ENCODE results near the gene TMEM185B. TPM values are rescaled to one million over a fixed set of nuclear protein-coding genes. Genes with fewer than 3 reads are reported as not detected.

Gene TMEM185B
- total and polyA plus RNA-seq, 2 donors (not counting 3 experiments of a cell fraction or from before 2014, with no cell fraction given) = 29.9 to 31.8 TPM

DNA sequence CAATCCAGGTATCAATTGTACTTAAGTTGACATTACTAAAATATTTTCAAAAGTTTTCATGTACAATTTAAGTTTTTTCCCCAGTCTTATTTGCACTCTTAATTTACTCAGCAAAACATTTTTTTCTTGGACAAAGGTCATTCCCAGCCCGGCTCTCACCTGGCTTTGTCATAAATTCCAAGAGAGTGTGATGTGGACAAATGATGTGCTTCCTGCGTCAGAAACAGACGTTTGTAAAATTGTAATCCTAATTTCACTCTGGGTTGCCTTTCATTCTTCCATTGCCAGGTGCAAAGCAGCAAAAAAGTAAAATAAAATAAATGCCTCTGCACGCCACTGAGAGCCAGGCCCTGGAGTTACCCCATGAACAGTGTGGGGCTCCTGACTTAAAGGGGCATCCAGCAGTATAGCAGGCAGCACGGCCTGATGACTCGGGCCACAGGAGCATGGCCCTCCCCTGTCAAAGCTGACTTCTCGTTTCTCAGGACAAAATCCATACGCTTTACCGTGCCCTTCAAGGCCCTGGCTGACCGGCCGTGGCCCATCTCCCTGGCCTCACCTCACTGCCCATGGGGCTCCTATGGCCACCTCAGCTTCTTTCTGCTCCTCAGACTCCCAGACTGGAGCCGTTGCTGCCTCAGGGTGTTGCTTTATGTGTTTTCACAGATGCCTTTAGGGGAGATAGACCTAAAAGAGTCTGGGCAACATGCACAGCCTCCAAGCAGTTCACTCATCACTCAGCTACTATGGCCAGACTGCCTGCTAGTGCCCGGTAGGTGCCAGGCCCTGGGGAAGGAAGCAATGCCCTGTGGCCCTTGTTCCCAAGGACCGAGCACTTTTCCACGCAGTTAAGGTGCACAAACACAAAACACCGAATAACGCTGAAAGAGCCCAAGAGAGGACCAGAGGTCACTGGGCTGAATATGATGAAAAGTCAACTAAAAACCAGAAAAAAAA is 7.6 kb upstream of the TMEM185B start:
- ChIA-PET CTCF (interaction anchor here (0.7 to 2.0 kb wide), 6 partner anchors 8 to 82 kb away, joined by 3 to 5 read pairs (median 4); partner anchors contain the start of gene TMEM185B), POLR2A (no interaction called here)
- H3K9ac ChIP-seq (replicated peaks; ENCODE audit: extremely low read depth, insufficient read depth, low read length) = no peak overlapping the region
- no peak overlapping the region for H2AFZ ChIP-seq (ENCODE audit: low read depth, low read length)
- no peaks in the 10 kb centered on the region for H3K4me1 ChIP-seq (ENCODE audit: control insufficient read depth, extremely low read depth, insufficient read depth, low read length)
- DNase-seq (ENCODE audit: low read depth, low spot score) (no peak), FAIRE-seq (no peak)
- dilution Hi-C loops (cut with MboI; ENCODE audit: extremely low pct_ligation_motif_present, low sequenced_read_pairs) (no loop called here), intact Hi-C loops (cut with micrococcal nuclease) (no loop called here)
- no TSS peak for BruUV-seq (replicated peaks)
- H3K79me2 ChIP-seq (ENCODE audit: control insufficient read depth, insufficient read depth, low read length) = no peaks in the 10 kb centered on the region
- H3K9me3 ChIP-seq (replicated peaks; ENCODE audit: control insufficient read depth, insufficient read depth, low read length) = no peaks in the 10 kb centered on the region
- peaks cover 0 to 3% of the 10 kb centered on the region in 2 experiments for H3K27me3 ChIP-seq (ENCODE audit: control insufficient read depth in 2 of 2, insufficient read depth in 2 of 2, low read length in 2 of 2)
- H4K20me1 ChIP-seq (replicated peaks; ENCODE audit: control insufficient read depth, extremely low read depth, insufficient read depth, low read length) = no peaks in the 10 kb centered on the region
- H3K36me3 ChIP-seq (ENCODE audit: control insufficient read depth in 2 of 2, extremely low read depth in 1 of 2, insufficient read depth in 2 of 2, low read length in 2 of 2) = no peaks in the 10 kb centered on the region
- H3K27ac ChIP-seq (ENCODE audit: insufficient read depth, low read depth, low read length) = no peak overlapping the region
- no peaks in the 10 kb centered on the region for H3K9me1 ChIP-seq (replicated peaks; ENCODE audit: control insufficient read depth, extremely low read depth, insufficient read depth, low read length)
- H3K4me2 ChIP-seq (ENCODE audit: insufficient read depth, low read length) = no peak overlapping the region
- TF ChIP-seq MYC (IDR thresholded peaks at IDR 0.05; ENCODE audit: low read depth, low read length) (no peak), POLR2A (IDR thresholded peaks at IDR 0.05; ENCODE audit: low read depth, low read length) (no peak), JUN (IDR thresholded peaks at IDR 0.05; ENCODE audit: borderline replicate concordance, insufficient read depth, insufficient read length, low read depth) (no peak), GATA2 (IDR thresholded peaks at IDR 0.05; ENCODE audit: insufficient read depth, insufficient read length, low read depth, low read length) (no peak)
- H3K4me3 ChIP-seq (replicated peaks in 1 of 3; ENCODE audit: insufficient read depth in 1 of 3, low read depth in 1 of 3, low read length in 3 of 3) = no peak overlapping the region

DNA sequence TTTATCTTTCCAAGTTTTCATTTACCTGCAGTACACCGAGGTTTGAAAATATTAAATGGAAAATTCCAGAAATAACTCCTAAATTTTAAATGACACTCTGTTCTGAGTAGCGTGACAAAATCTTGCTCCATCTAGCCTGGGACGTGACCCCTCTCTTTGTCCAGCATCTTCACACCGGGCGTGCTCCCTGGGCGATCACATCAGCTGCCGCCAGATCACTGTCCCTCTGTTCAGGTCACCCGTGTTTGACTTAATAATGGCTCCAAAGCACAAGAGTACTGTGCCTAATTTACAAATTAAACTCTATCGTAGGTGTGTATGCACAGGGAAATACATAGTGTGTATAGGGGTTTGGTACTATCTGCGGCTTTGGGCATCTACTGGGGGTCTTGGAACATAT is 6.1 kb upstream of the TMEM185B start:
- CTCF ChIA-PET = no interaction called here
- BruUV-seq (replicated peaks) = no TSS peak

More for the DNA sequence above, 6.1 kb upstream of the TMEM185B start:
- Histone ChIP-seq H3K4me2 (ENCODE audit: insufficient read depth, low read length) (no peak overlapping the region), H3K9ac (replicated peaks; ENCODE audit: extremely low read depth, insufficient read depth, low read length) (no peak overlapping the region), H3K4me3 (replicated peaks in 1 of 3; ENCODE audit: insufficient read depth in 1 of 3, low read depth in 1 of 3, low read length in 3 of 3) (no peak overlapping the region), H3K9me3 (replicated peaks; ENCODE audit: control insufficient read depth, insufficient read depth, low read length) (no peaks in the 10 kb centered on the region), H3K9me1 (replicated peaks; ENCODE audit: control insufficient read depth, extremely low read depth, insufficient read depth, low read length) (no peaks in the 10 kb centered on the region), H3K79me2 (ENCODE audit: control insufficient read depth, insufficient read depth, low read length) (no peaks in the 10 kb centered on the region), H3K4me1 (ENCODE audit: control insufficient read depth, extremely low read depth, insufficient read depth, low read length) (no peaks in the 10 kb centered on the region), H3K27ac (ENCODE audit: insufficient read depth, low read depth, low read length) (no peak overlapping the region), H3K27me3 (ENCODE audit: control insufficient read depth in 2 of 2, insufficient read depth in 2 of 2, low read length in 2 of 2) (peaks cover 0 to 3% of the 10 kb centered on the region in 2 experiments), H3K36me3 (ENCODE audit: control insufficient read depth in 2 of 2, extremely low read depth in 1 of 2, insufficient read depth in 2 of 2, low read length in 2 of 2) (no peaks in the 10 kb centered on the region), H2AFZ (ENCODE audit: low read depth, low read length) (no peak overlapping the region), H4K20me1 (replicated peaks; ENCODE audit: control insufficient read depth, extremely low read depth, insufficient read depth, low read length) (no peaks in the 10 kb centered on the region)
- dilution Hi-C loops (cut with MboI; ENCODE audit: extremely low pct_ligation_motif_present, low sequenced_read_pairs) = no loop called here
- POLR2A ChIA-PET = no interaction called here
- no peak for TF ChIP-seq GATA2 (IDR thresholded peaks at IDR 0.05; ENCODE audit: insufficient read depth, insufficient read length, low read depth, low read length)
- no peak for TF ChIP-seq JUN (IDR thresholded peaks at IDR 0.05; ENCODE audit: borderline replicate concordance, insufficient read depth, insufficient read length, low read depth)
- no peak for TF ChIP-seq FOS (IDR thresholded peaks at IDR 0.05; ENCODE audit: borderline replicate concordance, insufficient read depth, low read length)
- no peak for TF ChIP-seq POLR2AphosphoS5 (IDR thresholded peaks at IDR 0.05; ENCODE audit: insufficient read depth, low read depth, low read length)
- no peak for TF ChIP-seq POLR2A (IDR thresholded peaks at IDR 0.05; ENCODE audit: low read depth, low read length)
- no peak for TF ChIP-seq MYC (IDR thresholded peaks at IDR 0.05; ENCODE audit: low read depth, low read length)
- TF ChIP-seq, protein P1, sequence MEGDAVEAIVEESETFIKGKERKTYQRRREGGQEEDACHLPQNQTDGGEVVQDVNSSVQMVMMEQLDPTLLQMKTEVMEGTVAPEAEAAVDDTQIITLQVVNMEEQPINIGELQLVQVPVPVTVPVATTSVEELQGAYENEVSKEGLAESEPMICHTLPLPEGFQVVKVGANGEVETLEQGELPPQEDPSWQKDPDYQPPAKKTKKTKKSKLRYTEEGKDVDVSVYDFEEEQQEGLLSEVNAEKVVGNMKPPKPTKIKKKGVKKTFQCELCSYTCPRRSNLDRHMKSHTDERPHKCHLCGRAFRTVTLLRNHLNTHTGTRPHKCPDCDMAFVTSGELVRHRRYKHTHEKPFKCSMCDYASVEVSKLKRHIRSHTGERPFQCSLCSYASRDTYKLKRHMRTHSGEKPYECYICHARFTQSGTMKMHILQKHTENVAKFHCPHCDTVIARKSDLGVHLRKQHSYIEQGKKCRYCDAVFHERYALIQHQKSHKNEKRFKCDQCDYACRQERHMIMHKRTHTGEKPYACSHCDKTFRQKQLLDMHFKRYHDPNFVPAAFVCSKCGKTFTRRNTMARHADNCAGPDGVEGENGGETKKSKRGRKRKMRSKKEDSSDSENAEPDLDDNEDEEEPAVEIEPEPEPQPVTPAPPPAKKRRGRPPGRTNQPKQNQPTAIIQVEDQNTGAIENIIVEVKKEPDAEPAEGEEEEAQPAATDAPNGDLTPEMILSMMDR (IDR thresholded peaks at IDR 0.05; ENCODE audit: extremely low read depth in 1 of 2, insufficient read depth in 1 of 2, low read depth in 1 of 2, low read length in 2 of 2) = no peak
- TF ChIP-seq, protein P2, sequence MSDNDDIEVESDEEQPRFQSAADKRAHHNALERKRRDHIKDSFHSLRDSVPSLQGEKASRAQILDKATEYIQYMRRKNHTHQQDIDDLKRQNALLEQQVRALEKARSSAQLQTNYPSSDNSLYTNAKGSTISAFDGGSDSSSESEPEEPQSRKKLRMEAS (IDR thresholded peaks at IDR 0.05; ENCODE audit: insufficient read depth, insufficient read length) = no peak
- TF ChIP-seq EZH2 (IDR thresholded peaks at IDR 0.05; ENCODE audit: borderline replicate concordance, low read depth, low read length, severe bottlenecking) = no peak
- intact Hi-C loops (cut with micrococcal nuclease) = no loop called here
- FAIRE-seq (no peak), DNase-seq (ENCODE audit: low read depth, low spot score) (no peak)
